ENCODE results near the gene ABTB2.

DNA sequence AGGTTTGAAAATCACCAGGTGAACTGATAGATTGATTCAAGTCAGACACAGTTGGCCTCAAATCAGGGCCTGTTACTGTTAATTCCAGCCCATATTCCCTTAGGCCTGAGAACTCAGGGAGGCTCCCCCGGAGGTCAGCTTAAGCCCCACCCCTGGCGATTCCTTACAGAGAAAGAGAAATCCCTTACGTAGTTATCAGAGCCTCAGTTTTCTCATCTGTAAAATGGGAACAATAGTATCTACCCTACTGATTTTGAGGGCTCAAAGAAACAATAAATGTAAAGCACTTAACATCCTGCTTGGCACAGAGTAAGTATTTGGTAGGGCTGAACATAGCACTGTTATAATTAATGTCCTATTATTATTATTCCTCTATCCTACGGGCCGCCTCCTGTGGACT is 158.3 kb downstream of the ABTB2 start:
- TF ChIP-seq, protein P1, sequence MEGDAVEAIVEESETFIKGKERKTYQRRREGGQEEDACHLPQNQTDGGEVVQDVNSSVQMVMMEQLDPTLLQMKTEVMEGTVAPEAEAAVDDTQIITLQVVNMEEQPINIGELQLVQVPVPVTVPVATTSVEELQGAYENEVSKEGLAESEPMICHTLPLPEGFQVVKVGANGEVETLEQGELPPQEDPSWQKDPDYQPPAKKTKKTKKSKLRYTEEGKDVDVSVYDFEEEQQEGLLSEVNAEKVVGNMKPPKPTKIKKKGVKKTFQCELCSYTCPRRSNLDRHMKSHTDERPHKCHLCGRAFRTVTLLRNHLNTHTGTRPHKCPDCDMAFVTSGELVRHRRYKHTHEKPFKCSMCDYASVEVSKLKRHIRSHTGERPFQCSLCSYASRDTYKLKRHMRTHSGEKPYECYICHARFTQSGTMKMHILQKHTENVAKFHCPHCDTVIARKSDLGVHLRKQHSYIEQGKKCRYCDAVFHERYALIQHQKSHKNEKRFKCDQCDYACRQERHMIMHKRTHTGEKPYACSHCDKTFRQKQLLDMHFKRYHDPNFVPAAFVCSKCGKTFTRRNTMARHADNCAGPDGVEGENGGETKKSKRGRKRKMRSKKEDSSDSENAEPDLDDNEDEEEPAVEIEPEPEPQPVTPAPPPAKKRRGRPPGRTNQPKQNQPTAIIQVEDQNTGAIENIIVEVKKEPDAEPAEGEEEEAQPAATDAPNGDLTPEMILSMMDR (conservative IDR thresholded peaks at IDR 0.05): no peak
- TF ChIP-seq ZFX (IDR thresholded peaks at IDR 0.05): no peak
